OCI-M2 (cell line): ENCODE data around the gene PLCB3.

Source experiments
- DNase-seq: peaks from one replicate; lab custom pipeline; 2025; ENCODE audit not compliant: unreplicated experiment; lab: John Stamatoyannopoulos, UW

The PLCB3 gene

DNA sequence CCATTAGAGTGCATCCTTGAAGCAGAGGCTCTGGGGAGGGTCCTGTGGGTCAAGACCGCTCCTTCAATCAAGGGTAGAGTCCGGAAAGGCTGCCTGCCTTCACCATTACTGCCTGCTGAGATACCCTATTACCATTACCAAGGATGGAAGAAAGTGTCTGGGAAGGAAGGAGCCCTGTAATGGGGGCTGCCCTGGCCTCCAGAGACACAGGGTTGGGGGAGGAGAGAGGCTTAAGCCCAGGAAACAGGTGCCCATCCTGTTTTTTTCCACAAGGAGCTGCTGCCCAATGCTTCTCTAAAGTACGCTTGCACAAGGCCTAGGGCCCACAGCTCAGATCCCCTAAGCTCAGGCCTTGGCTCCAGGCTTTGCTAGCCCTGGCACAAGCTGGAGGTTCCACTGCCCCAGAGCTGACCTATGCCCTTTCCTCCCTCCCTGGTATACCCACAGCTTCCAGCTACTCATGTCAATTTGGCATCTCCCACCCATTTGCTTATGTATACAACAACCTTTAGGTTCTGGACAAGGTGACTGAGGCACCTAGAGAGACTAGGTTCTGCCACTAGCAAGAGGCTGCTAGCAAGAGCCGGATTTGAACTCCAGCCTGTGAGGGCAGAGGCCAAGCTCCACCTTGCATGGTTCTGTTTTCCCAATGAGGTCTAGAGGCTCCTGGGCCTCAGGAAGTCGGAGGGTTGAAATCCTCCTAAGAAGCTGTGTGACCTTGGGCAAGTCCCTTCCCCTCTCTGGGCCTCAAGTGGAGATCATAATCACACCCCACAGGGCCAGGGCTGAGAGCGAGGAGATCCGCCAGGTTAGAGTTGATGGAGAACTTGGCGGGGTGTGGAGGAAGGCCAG lies 1.5 kb upstream of the PLCB3 start:
- DNase-seq, result no peak

DNA sequence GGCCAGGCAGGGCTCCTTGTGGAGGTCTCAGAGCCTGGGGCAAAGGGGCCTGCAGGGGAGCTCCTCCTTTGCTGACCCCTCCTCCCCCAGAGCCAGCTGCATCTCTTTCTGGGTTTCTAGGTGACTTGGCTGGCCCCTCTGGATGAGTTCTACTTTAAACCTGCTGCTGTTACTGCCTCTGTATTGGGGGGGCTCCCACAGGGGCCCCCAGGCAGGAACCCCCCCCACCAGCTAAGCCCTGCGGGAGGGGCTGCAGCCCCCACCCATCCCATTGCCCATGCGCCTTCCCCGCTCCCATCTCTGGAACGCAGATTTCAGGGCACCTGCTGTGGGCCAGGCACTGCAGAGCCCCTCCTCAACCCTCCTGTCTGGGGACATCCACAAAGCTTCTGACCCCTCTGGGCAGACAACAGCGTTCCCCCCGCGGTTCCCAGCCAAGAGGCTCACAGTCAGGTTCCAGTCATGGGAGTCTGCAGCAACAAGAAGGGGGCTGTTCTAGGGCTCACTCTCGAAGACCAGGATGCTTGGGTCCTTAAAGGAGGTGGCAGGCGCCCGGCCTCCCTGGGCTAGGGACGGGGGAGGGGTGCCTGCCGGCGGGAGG lies 815 bp upstream of the PLCB3 start:
- no peak for DNase-seq

DNA sequence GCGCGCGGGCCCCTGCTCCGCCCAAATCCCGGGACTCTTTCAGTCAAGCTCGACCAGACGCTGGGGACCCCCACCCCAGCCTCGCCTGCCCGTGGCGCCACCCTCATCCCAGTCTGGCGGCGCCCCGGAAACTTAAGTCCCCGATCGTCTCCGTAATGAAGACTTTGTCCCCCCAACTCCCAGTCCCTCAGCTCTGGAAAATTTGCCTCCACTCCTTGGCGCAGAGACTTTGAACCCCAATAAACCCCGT lies 348 bp downstream of the PLCB3 start:
- DNase-seq, result no peak

DNA sequence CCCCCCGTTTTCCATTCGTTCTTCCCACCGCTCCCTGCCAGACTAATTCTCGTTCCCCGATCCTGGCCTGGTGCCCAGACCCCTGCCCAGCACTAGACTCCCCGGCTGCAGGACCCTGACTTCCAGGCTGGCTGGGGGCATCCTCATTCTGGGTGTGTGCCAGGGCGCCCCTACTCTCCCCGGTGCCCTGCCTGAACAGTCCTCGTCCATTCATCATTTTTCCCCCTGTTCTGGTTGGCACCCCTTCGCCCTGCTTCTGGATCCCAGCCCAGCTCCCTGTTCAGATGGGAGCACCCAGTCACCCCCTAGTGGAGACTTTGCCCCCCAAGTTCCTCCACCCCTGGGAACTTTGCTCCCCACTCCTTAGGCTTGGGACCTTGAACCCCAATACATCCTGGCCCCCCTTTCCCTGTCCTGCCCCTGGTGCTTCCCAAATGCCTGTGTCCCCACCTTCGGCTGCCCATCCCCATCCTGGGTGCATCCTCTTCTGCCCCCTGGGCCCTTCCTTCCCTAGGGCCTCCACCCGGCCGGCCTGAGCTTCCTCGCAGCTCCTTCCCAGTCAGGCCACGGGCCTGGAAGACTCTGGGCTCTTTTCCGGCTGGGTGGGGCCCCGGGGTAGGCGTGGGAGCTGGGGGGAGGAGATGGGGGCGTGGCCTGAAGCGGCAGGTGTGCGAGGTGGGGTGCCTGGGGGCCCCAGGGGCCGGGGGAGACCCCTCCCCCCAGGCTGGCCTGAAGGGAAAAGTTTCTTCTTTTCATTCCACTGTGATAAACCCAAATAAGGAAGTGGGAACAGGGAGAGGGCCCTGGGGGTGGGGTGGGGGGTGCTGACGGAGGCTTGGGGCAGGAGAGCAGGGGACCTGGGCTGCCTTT lies 908 bp downstream of the PLCB3 start:
- no peak for DNase-seq

DNA sequence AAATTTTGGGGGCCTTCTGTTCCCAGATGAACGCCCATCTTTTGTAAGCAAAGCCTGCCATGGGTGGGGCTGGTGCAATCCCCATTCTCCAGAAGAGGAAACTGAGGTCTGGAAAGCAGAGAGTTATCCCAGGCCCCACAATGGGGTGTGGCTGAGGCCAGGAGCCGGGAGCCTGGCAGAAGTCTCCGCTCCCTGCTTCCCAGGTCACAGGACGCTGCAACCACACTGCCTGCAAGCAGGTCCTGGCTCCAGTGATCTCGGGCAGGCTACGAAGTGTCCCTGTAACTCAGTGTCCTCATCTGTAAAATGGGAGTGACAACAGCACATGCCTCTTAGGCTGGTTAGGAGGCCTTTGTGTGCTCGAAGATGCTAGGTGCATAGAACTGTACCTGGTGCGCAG lies 1.7 kb downstream of the PLCB3 start:
- no peak for DNase-seq

DNA sequence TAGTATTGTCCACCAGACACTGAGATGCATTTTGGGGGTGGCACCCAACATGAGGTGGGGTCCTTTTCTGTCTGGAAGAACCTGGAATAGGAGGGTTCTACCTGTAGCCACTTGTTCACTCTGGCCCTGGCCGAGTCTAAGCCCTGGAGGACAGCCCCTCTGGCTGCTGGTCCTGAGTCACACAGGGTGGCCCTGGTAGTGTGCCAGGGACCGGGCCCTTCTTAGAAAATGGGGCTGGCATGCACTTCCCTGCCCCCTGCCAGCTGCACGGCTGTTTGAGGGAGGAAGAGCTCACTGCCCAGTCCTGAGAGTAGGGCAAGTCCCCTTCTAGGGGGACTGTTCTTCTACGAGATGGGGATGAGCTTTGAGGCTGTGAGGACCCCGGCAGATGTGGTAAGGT lies 2.2 kb downstream of the PLCB3 start:
- no peak for DNase-seq

DNA sequence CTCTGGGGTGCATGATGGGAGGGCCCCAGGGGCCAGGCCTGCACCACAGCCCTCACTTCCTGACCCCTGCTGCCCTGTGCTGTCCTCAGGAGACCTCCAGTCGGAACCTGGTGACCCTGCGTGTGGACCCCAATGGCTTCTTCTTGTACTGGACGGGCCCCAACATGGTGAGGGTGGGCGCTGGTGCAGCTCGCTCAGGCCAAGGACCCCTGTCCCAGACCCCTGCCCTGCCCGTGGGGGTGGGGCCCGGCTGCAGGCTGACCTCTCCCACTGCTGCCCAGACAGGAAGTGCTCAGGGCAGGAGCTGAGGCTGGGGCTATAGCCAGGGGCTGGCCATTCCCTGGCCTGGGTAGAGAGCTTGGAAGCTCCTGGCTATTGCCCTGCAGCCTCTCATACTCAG lies 3.0 kb downstream of the PLCB3 start:
- DNase-seq, result no peak

DNA sequence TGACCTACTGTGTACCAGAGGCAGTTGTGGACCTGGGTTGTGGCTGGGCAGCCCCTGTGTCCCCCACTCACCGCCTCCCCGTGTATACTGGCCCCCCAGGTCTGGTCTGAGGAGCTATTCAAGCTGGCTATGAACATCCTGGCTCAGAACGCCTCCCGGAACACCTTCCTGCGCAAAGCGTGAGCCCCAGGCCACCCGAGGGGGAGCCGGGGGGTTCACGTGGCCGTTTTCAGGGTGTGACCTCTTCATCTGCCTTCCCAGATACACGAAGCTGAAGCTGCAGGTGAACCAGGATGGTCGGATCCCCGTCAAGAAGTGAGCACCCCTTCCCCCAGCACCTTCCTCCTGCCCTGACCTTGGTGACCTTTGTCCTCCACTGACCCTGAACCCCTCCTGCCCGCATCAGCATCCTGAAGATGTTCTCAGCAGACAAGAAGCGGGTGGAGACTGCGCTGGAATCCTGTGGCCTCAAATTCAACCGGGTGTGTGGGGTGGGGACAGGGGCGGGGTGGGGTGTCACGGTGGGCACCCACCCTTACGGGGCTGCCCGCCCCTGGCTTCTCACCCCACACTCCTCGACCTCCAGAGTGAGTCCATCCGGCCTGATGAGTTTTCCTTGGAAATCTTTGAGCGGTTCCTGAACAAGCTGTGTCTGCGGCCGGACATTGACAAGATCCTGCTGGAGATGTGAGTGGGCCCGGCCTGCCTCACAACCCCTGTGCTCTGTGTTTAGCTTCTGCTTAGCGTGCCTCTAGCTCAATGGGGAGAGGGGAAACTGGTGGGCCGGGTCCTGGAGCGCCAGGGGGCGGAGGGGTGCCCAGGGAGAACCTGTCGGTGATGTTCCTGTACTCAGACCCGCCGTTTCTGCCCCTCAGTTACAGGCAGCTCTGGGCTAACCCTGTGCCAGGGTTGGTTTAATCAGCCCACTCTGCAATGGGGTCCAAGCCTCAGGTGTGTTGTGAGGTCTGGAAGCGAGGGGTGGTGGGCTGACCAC lies 4.1 kb downstream of the PLCB3 start:
- no peak for DNase-seq

DNA sequence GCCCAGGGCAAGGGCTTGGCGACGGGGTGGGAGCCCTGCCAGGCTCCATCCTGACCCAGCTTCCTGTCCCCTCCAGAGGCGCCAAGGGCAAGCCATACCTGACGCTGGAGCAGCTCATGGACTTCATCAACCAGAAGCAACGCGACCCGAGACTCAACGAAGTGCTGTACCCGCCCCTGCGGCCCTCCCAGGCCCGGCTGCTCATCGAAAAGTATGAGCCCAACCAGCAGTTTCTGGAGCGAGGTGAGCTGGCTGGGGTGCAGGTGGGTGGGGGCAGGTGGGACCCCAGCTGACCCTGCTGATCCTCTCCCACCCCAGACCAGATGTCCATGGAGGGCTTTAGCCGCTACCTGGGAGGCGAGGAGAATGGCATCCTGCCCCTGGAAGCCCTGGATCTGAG lies 5.0 kb downstream of the PLCB3 start:
- no peak for DNase-seq

DNA sequence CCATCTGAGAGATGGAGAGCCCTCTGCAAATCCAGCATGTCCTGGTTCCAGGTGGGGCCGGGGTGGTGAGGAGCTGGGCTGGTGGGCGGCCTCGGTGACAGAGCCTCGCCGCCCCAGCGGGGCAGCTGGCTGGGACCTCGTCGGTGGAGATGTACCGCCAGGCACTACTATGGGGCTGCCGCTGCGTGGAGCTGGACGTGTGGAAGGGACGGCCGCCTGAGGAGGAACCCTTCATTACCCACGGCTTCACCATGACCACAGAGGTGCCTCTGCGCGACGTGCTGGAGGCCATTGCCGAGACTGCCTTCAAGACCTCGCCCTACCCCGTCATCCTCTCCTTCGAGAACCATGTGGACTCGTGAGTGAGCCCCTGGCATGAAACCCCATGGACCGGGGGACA lies 7.0 kb downstream of the PLCB3 start:
- DNase-seq, result no peak

DNA sequence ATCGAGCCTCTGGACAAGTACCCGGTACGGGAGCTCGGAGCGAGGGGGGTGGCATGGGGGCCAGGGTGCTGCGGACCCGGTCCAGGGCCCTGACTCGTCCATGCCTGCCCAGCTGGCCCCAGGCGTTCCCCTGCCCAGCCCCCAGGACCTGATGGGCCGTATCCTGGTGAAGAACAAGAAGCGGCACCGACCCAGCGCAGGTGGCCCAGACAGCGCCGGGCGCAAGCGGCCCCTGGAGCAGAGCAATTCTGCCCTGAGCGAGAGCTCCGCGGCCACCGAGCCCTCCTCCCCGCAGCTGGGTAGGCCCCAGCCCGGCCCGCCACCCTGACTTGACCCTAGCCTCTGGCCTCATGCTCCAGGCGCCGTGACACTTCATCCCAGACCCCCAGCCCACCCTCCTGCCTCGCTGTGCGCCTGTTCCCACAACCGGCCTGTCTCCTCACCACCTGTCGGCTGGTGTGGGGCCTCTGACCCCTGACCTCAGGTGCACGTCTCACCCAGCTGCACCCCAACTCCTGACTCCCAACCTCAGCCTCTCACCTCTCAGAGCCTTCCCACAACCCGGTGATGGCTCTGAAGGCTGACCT lies 7.7 kb downstream of the PLCB3 start:
- no peak for DNase-seq

DNA sequence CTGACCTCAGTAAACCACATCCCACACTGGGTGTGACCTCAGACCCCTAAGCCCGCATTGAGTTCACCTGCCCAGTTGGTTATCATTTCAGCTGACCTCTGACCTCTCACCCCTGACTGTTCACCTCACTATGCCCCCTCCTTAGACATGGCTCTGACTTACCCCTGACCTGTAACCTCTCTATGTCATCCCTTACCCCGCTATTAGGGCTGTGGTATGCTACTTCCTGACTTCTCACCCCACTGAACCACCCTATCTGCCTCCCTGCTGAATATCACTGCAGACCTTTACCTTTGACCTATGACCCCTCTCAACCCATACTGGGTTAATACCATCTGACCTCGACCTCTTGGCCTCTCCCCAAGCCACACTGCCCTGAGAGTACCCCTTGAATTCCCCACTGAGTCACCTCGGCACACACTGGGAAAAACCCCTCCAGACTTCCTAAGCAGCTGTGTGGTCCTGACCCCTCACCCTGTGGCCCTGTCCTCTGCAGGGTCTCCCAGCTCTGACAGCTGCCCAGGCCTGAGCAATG lies 8.3 kb downstream of the PLCB3 start:
- DNase-seq, result no peak

DNA sequence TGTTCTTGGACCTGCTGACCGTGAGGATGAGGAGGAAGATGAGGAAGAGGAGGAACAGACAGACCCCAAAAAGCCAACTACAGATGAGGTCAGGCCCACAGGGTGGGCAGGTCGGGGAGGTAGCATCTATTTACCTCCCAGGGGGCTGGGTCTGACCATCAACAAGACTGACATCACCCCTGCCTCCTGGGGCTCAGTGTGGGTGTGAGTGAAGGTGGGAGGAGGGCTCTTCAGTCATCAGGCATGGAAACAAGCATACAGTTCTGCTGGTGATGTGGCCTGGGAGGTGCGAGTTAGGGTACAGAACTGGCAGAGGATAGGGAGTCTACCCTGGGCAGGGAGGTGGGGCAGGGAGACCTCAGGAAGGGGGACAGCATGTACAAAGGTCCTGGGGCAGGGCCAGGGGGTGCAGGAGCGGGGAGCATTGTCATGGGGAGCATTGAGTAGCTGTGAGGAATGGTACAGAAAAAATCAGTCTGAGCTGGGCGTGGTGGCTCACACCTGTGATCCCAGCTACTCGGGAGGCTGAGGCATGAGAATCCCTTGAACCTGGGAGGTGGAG lies 8.9 kb downstream of the PLCB3 start:
- no peak for DNase-seq

DNA sequence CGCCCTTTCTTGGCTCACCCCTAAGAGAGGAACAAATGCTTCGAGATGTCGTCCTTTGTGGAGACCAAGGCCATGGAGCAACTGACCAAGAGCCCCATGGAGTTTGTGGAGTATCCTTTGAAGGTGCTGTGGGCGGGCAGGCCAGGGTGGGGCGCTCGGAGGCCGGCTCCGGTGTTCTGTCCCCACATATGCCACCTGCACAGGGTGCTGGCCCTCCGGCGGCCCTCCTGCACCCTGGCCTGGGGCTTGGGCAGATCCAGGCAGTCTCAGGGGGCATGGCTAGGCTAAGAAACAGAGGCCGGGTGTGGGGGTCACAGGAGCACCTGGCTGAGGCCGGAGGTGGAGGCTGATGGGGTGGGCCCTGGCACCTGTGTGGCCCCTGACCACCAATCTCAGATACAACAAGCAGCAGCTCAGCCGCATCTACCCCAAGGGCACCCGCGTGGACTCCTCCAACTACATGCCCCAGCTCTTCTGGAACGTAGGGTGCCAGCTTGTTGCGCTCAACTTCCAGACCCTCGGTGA lies 10.3 kb downstream of the PLCB3 start:
- no peak for DNase-seq

DNA sequence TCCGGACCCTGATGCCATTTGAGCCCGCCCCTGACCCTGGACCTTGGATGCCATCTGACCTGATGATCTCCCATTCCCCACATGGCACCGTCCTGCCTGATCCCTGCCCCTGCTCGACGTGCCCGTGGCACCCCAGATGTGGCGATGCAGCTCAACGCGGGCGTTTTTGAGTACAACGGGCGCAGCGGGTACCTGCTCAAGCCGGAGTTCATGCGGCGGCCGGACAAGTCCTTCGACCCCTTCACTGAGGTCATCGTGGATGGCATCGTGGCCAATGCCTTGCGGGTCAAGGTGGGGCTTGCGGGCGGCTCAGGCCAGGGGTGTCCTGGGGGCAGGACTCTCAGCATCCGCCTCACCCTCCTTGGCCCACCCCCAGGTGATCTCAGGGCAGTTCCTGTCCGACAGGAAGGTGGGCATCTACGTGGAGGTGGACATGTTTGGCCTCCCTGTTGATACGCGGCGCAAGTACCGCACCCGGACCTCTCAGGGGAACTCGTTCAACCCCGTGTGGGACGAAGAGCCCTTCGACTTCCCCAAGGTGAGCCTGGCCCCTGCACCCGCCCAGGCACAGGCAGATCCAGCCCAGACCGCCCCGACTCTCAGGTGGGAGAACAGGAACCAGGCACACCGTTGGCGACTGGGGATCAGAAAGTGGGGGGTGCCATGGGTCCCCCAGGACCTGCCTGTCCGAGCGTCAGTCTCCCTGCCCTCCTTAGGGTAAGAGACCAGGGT lies 11.1 kb downstream of the PLCB3 start:
- DNase-seq, result no peak

DNA sequence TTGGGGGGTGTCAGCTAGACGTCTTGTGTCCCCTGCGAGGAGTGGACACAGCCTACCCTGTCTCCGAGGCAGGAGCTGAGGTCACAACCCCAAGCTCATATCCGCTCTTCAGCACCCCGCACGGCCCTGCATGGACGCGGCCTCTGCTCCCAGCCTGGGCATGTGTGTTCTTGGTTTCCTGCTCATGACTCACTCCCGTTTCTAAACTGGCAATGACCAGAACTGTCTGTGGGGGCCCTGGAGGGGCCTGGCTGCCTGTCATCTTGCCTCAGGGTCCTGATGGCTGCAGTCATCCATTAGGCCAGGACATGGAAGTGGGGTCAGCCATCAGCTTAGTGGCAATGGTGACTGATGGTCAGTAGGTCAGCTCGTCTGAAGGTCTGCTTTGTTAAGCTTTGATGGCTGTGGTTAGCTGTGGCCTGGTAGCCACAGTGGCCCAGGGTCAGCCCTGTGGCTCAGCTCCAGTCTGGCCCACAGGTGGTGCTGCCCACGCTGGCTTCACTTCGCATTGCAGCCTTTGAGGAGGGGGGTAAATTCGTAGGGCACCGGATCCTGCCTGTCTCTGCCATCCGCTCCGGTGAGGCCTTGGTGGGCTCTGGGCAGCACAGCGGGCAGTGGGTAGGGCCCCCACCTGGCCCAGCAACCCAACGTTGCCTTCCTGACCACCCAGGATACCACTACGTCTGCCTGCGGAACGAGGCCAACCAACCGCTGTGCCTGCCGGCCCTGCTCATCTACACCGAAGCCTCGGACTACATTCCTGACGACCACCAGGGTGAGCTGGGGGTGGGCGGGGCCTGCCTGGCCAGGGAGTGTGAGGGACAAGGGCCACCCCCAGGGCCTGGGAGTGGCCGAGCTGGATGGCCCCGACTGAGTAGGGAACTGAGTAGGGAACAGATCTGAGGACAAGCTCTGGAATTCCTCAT lies 12.0 kb downstream of the PLCB3 start:
- no peak for DNase-seq

DNA sequence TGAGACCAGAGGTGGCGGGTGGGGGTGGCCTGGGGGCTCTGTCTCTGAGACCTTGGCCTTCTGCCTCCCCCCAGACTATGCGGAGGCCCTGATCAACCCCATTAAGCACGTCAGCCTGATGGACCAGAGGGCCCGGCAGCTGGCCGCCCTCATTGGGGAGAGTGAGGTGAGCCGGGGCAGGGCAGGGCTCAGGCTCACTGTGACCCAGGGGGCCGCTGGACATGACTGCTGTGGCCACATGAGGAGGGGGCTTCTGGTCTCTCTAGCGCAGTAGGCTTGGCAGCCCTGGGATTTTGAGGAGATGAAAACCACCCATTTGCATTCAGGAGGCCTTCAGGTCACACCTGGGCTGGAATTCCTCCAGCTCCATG lies 12.6 kb downstream of the PLCB3 start:
- DNase-seq, result no peak

DNA sequence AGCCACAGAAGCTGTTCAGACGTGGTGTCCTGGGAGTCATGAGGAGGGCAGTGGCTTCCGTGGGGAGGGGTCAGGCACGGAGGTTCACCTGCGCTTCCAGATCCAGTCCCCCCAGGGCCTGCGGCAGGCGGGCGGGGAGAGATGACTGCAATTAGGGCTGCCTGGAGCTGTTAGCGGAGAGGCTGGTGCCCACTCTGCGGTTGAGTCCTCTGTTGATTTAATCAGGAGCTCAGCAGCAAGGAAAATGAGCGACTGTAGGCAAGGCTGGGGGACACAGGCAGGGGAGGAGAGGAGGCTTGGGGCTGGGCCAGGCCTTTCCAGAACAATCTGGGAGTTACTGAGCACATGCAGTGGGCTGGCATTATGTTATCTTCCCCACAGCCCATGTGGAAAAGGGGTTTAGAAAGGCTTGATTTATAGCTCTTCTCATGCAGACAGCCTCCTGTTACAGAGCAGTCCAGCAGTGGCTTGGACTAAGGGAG lies 13.1 kb downstream of the PLCB3 start:
- DNase-seq, result no peak
